Measurements from ENCODE around the gene RNF34. TPM values are rescaled to one million over a fixed set of nuclear protein-coding genes. Genes with fewer than 3 reads are reported as not detected.
A peak's percentile ranks its signal among the peaks of the same experiment; 100 is the strongest.
"Not testable (repeated sequence)": the region's sequence is repeated elsewhere in the genome, so short reads cannot be mapped to it uniquely, and the experiment has no call there.

The RNF34 gene
- total RNA-seq = 48.2 TPM

GRCh38 chr12:121399391-121400331 lies at the start of gene RNF34:
TSS of gene RNF34 (plus strand) at chr12:121400118. CDS start at chr12:121400213, 95 bp downstream.
- peak; percentile 99 for DNase-seq (ENCODE audit: low spot score)

GRCh38 chr12:121351820-121352681 lies 47.9 kb upstream of the RNF34 start, which contains the start of gene ANAPC5:
TSS of gene ANAPC5 (minus strand) at chr12:121352411. CDS start at chr12:121352340, 71 bp downstream.
- peak; percentile 97 for DNase-seq (ENCODE audit: low spot score)

GRCh38 chr12:121352682-121353018 lies 47.3 kb upstream of the RNF34 start:
- no peak for DNase-seq (ENCODE audit: low spot score)

- no peak for DNase-seq (ENCODE audit: low spot score)
Observed at GRCh38 chr12:121355818-121356217, 44.1 kb upstream of the RNF34 start.

GRCh38 chr12:121356657-121357056 lies 43.3 kb upstream of the RNF34 start:
- no peak for DNase-seq (ENCODE audit: low spot score)

- DNase-seq (ENCODE audit: low spot score) = no peak
Observed at GRCh38 chr12:121357331-121357730, 42.6 kb upstream of the RNF34 start.

- DNase-seq (ENCODE audit: low spot score) = no peak
Observed at GRCh38 chr12:121358073-121358472, 41.8 kb upstream of the RNF34 start.

GRCh38 chr12:121364683-121365121 lies 35.2 kb upstream of the RNF34 start:
- no peak for DNase-seq (ENCODE audit: low spot score)

- DNase-seq (ENCODE audit: low spot score) = no peak
Observed at GRCh38 chr12:121365416-121366062, 34.4 kb upstream of the RNF34 start.

GRCh38 chr12:121366063-121366459 lies 33.9 kb upstream of the RNF34 start:
- no peak for DNase-seq (ENCODE audit: low spot score)

- DNase-seq (ENCODE audit: low spot score) = no peak
Observed at GRCh38 chr12:121371404-121371803, 28.5 kb upstream of the RNF34 start.

- no peak for DNase-seq (ENCODE audit: low spot score)
Observed at GRCh38 chr12:121373755-121374154, 26.2 kb upstream of the RNF34 start.

- not testable (repeated sequence) for DNase-seq (ENCODE audit: low spot score)
Observed at GRCh38 chr12:121374336-121374735, 25.6 kb upstream of the RNF34 start.

GRCh38 chr12:121374945-121375584 lies 24.9 kb upstream of the RNF34 start:
- DNase-seq (ENCODE audit: low spot score) = not testable (repeated sequence)

GRCh38 chr12:121376754-121377697 lies 22.9 kb upstream of the RNF34 start:
- no peak for DNase-seq (ENCODE audit: low spot score)

GRCh38 chr12:121378736-121379135 lies 21.2 kb upstream of the RNF34 start:
- DNase-seq (ENCODE audit: low spot score) = no peak

- no peak for DNase-seq (ENCODE audit: low spot score)
Observed at GRCh38 chr12:121379945-121380344, 20.0 kb upstream of the RNF34 start.

- DNase-seq (ENCODE audit: low spot score) = no peak
Observed at GRCh38 chr12:121383601-121384021, 16.3 kb upstream of the RNF34 start.

- DNase-seq (ENCODE audit: low spot score) = not testable (repeated sequence)
Observed at GRCh38 chr12:121384891-121385290, 15.0 kb upstream of the RNF34 start.

- DNase-seq (ENCODE audit: low spot score) = no peak
Observed at GRCh38 chr12:121388421-121388981, 11.4 kb upstream of the RNF34 start.
